Fibroblast of skin of scalp (primary cell): ENCODE results near the gene ICAM4.

Experiments
- DNase-seq: peaks from one replicate; pipeline ENCODE4 v3.0.0-alpha.2; 2013

ICAM4 gene

GRCh38 chr19:10291554-10292205, 4.9 kb downstream of the ICAM4 start:
- DNase-seq = no peak

DNA sequence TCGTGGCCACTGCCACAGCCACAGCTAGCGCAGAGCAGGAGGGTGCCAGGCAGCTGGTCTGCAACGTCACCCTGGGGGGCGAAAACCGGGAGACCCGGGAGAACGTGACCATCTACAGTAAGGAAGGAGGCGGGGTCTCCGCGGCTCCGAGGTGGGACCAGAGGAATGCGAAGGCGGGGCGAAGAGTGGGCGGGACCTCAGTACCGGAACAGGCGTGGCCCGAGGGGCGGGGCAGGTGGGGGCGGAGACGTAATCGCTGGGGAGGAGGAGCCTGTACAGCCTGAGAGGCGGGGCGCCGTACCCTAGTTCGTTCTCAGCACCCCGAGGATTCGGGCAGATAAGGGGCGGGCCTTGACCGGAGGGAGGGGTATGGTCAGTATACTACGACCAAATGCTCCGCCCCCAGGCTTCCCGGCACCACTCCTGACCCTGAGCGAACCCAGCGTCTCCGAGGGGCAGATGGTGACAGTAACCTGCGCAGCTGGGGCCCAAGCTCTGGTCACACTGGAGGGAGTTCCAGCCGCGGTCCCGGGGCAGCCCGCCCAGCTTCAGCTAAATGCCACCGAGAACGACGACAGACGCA, 5.5 kb downstream of the ICAM4 start:
- peak; percentile 72 for DNase-seq

GRCh38 chr19:10292789-10293636, 6.3 kb downstream of the ICAM4 start:
- DNase-seq = no peak

DNA sequence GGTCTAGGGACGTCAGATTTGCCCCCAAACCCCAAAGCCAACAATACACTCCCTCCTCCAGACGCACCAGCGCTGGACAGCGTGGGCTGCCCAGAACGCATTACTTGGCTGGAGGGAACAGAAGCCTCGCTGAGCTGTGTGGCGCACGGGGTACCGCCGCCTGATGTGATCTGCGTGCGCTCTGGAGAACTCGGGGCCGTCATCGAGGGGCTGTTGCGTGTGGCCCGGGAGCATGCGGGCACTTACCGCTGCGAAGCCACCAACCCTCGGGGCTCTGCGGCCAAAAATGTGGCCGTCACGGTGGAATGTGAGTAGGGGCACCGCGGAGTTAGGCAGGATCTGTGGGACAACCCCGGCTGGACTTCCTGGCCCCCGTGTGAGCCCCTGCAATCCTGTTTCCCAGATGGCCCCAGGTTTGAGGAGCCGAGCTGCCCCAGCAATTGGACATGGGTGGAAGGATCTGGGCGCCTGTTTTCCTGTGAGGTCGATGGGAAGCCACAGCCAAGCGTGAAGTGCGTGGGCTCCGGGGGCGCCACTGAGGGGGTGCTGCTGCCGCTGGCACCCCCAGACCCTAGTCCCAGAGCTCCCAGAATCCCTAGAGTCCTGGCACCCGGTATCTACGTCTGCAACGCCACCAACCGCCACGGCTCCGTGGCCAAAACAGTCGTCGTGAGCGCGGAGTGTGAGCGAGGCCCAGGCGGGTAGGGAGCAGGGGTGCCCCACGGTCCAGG, 7.0 kb downstream of the ICAM4 start:
- no peak for DNase-seq

GRCh38 chr19:10294368-10294697, 7.6 kb downstream of the ICAM4 start:
- DNase-seq = no peak

- no peak for DNase-seq
Observed at GRCh38 chr19:10295305-10295846, 8.6 kb downstream of the ICAM4 start.

DNA sequence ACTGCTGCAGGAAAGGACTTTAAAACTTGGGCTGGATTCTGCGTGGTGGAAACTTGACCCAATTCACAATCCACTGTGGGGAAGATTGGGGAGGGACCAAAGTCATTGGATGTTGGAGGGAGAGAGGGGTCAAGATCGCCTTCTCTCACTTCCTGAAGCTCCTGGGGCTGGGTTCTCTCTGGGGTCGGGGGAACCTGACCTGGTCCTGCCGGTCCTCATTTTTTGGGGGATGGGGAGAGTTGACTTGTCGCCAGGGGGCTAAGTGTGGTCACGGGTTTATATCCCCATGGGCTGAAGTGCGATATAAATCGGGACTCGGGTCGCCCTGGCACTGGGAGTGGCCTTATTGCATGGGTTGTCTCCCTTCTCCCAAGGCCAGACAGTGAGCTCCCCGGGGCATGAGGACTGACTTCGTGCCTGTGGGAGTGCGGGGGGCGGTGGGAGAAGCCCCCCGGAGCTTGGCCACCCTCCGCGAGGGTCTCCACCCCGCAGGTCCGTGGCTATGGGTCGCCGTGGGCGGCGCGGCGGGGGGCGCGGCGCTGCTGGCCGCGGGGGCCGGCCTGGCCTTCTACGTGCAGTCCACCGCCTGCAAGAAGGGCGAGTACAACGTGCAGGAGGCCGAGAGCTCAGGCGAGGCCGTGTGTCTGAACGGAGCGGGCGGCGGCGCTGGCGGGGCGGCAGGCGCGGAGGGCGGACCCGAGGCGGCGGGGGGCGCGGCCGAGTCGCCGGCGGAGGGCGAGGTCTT, 9.3 kb downstream of the ICAM4 start:
- no peak for DNase-seq

GRCh38 chr19:10299545-10300458, 13.0 kb downstream of the ICAM4 start:
- DNase-seq = no peak

DNA sequence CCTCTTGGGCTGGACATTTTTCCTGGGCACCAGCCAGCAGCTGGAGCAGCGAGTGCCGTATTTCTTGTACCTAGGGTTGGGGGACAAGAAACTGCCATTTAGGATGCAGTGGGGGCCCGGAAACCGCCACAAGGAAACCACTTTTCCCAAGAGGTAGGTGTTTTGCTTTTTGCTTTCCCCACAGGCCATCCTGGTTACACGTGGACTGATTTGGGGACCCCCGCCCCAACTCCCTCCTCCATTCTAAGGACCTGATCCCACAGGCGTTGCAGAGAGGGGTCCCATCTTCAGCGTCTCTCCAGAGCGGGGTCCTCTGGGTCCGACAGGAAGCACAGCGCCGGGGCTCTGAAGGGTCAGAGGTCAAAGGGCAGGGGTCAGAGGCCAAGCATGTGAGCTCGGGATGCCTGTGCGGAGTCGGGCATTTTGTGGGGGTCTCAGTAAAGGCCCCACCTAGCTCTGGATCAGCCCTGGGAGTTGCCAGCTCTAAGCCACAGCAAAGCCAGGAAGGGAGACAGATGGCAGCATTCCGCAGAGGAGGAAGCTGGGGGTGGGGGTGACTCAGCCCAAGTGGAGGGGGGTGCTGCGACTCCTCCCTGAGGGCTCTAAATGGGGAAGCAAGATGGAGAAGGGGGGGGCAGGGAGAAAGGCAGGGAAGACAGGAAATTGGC, 18.5 kb downstream of the ICAM4 start:
- peak; percentile 63 for DNase-seq

DNA sequence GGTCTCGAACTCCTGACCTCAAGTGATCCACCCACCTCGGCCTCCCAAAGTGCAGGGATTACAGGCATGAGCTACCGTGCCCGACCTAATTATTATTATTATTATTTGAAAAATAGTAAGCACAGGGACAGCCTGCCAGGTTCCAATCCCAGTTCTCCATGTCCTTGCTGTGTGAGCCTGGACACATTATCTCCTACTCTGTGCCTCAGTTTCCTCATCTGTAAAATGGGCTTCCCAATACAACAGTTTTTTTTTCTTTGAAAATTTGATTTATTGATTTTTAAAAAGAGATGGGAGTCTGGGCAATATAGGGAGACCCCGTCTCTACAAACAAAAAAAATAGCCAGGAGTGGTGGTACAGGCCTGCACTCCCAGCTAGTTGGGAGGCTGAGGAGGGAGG, 19.6 kb downstream of the ICAM4 start:
- no peak for DNase-seq

- DNase-seq = no peak
Observed at GRCh38 chr19:10309423-10309822, 22.7 kb downstream of the ICAM4 start, which contains the start of gene ZGLP1. Gene ZGLP1 (minus strand): TSS chr19:10309815.

GRCh38 chr19:10315335-10316214, 28.8 kb downstream of the ICAM4 start, which contains the start of gene FDX2:
Gene FDX2 (minus strand): TSS chr19:10316015. CDS start chr19:10315996, 19 bp downstream.
- DNase-seq = peak; percentile 80

DNA sequence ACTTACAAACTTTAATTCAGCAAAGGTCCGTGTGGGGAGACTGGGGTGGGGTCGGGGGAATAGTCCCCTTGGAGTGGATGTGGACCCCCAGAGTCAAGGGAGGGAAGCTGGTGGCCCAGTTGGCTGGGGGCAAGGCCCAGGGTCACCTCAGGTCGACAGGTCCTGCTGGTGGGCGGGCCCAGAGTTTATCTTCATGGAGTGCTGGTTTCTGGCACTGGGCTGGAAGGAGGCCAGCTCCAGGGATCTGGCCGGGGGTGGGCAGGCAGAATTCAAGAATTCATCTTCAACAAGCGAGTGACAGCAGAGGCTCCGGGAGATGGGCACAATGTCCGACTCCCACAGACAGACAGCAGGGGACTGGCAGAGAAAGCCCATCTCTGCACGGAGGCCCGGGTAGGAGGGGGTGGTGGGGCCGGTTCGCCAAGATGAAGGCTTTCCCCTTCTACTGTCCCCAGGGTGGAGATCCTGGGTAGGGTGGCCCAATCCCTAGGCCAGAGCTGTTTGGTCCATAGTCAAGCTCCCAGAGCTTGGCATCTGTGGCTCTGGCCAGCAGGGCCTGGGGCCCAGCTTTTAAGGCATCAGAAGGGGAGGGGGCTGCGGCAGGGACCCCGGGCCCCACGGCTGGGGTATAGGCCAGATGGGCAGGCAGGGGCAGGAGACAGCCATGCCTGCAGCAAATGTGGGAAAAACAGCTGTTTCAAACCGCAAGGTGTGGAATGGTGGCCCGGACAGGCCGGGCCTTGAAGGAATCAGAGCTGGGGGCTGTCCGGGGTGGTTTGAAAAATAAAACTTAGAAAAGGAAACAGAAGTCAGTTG, 29.7 kb downstream of the ICAM4 start:
- no peak for DNase-seq

GRCh38 chr19:10317045-10317856, 30.5 kb downstream of the ICAM4 start:
- no peak for DNase-seq

DNA sequence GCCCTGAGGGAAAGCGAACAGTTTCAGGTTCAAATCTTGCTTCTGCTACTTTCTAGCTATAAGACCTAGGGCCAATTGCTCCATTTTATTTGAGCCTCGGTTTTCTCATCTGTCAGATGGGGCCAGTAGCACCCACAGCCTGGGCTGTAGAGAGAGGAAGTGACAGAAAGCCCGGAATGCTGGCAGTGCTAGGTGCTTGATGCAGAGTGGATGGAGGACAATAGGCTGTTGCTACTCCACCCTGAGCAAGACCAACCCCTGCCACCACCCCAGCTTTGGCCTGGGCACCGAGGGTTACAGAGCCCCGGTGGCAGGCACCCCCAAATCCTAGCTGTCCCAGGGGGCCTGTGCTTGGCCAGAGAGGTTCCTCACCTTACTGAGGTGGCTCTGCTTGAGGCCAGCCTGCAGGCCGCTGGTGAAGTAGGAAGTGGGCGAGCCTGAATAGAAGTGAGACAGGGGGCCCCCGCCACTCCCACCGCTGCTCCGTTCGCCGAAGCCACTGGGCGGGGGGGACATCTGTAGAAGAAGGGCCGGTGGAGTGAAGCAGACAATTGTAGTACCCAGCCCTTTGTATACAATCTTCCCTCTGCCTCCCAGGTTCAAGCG, 31.2 kb downstream of the ICAM4 start:
- no peak for DNase-seq

- DNase-seq = no peak
Observed at GRCh38 chr19:10318807-10319682, 32.3 kb downstream of the ICAM4 start.
